Activated CD4-positive, CD25-positive, alpha-beta regulatory T cell treated with anti-CD3 and anti-CD28 coated beads, Interleukin-2, amount 50 U/mL, for 72 hours (primary cell): ENCODE results near the gene NDUFB8.
A peak's percentile ranks its signal among the peaks of the same experiment; 100 is the strongest.

Experiments used
- DNase-seq: peaks from one replicate; pipeline ENCODE4 v3.0.0; 2021

Gene NDUFB8

DNA sequence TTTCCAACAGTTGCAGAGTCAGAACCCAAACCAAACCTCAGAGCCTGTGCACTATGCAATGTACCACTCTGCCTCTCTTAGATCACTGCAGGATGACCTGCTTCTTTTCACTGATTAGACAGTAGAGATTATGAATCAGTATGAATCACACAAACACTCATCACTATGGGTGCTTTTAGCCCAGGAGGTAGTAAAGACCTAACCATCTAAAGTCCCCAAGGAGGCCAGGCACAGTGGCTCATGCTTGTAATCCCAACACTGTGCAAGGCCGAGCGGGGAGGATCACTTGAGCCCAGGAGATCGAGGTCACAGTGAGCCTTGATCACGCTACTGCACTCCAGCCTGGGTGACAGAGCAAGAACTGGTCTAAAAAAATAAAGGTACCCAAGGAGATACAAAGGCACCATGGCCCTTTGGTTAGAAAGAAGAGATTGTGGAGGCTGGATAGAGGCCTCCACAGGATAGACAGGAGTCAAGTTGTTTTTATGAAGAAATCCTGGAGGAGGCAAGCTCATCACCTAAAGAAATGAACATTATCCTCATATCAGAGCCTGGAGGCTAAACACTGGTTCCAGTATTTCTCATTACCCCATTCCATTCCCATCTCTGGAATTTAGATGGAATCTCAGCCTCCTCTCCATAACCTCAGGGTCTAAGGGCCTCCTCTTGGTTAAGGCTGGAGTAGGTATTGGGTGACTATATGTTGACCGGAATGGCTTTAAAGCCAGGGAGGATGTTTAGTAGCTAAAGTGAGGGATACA is 22.9 kb downstream of the NDUFB8 start:
- no peak for DNase-seq

GRCh38 chr10:100505164-100505563 is 24.5 kb downstream of the NDUFB8 start:
- no peak for DNase-seq

- DNase-seq = no peak
Observed at GRCh38 chr10:100504096-100504495, 25.6 kb downstream of the NDUFB8 start.

DNA sequence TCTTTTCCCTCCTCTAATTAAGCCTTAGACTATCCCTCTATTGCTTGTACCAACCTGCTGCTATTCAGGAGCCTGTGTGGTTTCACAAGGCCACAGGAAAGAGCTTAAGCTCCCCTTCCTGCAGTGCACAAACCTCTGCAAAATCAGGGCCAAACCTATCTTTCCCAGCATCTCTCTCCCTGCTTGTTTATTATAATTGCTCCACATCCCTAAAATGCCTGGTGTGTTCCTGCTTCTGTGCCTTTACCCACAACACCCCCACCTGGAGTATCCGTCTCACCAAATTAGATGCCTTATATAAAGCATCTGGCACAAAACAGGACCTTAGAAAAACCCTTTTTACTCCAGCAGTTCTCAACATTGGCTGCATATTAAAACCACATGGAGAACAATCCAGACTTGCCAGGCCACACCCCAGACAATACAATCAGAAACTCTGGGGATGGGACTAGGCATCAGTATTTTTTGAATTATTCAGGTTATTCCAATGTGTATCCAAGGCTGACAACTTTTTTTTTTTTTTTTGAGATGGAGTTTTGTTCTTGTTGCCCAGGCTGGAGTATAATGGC is 26.7 kb downstream of the NDUFB8 start:
- no peak for DNase-seq

GRCh38 chr10:100501423-100501822 is 28.2 kb downstream of the NDUFB8 start:
- no peak for DNase-seq

GRCh38 chr10:100498059-100498458 is 31.6 kb downstream of the NDUFB8 start:
- no peak for DNase-seq

DNA sequence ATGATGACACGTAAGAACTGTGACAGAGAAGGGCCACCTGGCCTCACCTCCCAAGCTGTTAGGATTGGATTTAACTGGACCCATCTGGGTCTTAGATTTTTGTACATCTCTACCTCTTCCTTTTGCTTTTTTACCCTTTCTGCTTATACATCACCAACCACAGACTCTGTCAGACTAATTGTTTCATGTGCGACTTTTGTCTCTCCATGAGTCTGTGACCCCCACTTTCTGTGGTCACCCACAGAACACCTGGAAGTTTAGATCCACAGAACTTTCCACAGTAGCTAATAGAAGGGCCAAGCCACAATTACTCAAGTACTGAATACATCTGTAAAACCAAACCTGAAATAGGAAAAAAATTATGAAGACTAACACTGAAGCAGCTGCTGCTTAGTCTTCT is 33.1 kb downstream of the NDUFB8 start:
- no peak for DNase-seq

- DNase-seq = no peak
Observed at GRCh38 chr10:100490531-100490930, 39.1 kb downstream of the NDUFB8 start.

DNA sequence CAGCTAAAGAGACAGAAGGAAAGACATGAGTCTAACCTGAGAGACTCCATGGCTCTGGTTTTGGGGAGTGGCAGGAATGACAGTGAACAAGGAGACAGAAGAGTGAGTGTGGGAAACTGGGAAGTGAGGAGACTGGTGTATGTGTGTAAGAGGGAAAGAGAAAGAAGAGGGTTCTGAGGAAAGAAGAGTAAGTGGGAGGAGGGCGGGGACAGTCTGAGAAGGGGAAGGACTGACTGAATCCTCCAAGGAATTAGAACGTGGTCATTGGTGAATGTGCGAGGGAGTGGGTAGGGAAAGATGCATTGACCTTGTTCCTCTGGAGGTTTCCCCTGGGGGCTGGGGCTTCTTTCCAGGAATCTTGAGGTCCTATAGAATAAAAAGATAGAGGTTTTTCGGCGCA is 40.3 kb downstream of the NDUFB8 start:
- no peak for DNase-seq

GRCh38 chr10:100487529-100487928 is 42.1 kb downstream of the NDUFB8 start:
- DNase-seq = no peak

DNA sequence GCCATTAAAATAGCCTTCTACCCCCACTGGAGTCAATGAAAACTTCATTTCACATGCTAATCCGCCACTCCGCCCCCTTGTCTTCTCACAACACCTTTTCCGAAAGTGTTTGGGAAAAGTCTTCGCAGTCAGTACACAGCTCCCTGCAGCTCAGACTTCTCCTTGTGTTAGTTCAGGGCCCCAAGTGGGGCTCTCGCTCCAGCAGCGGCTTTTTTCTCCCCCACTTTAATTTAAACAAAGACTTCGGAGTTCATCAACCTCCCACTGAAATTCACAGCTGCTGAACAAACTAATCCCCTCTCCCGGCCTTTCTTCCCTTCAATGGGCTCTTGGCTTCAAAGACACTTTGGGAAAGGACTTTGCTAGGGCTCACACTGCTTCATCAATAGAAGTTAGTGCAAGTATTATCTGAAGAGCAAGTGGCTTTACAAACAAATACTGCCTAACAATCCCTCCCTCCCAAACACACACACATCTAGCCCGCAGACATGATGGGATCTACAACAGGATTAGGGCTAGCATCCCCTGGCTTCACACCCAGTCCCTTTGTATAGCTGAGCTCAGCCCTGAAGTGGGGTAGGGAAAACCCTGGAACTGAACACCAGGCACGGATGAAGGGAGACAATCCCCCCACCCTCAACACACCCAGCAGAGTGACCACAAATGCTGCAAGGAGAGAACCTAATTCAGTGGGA is 43.7 kb downstream of the NDUFB8 start:
- DNase-seq = no peak

DNA sequence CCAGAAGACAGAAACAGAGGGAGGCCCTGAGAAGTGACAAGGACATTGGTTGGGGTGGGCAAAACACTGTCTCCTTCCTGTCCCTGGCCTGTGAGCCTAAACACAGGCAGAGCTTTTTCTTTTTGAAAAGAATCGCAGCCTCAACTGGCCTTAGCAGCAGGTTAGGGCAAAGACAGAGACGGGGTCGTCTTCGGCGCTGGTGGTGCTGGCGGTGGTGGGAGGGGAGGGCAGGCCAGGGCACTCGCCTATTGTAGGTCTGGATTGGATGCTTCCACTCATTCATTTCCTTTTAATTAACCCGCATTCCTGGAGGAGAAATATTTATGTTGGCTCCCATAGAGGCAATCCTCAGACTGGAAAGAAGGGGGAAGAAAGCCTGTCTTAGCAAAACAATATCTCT is 44.3 kb downstream of the NDUFB8 start:
- DNase-seq = no peak

DNA sequence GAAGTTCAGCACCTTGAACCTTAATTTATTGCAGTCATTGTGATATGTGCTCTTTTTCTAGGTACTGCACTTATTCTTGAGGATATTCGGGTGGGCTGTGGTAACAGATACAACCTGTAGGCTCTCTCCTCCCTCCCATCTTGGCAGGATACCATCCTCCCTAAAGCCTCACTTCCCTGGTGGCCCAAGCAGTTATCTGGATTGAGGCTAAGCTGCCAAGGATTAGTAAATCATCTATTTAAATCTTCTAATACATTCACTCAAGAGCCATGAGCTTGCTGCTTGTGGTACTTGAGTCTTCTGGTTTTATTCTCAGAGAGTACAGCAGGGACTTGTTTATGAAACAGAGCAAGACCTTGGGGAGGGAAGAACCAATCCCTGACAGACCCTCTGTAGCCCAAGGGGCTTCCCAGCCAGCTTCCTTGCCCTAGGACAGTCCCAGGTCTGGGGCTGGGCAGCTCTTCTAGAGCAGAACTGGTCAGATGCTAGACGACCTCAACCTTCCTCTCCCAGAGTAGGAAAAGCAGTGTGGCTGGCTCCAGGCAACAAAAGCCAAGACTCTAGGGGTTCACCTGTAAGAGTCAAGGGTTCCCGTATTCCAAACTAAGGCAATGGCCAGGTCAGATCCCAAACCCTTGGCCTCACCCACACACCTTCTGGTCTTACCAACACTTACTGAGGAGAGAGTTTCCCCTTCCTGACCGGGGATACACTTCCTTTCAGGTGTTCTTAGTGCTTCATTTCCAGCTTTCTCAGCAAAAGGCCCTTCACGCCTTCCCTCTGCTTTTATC is 45.6 kb downstream of the NDUFB8 start:
- no peak for DNase-seq

GRCh38 chr10:100482834-100483185 is 46.9 kb downstream of the NDUFB8 start:
- DNase-seq = no peak

- DNase-seq = peak; percentile 74
Observed at GRCh38 chr10:100482181-100482833, 47.4 kb downstream of the NDUFB8 start.

DNA sequence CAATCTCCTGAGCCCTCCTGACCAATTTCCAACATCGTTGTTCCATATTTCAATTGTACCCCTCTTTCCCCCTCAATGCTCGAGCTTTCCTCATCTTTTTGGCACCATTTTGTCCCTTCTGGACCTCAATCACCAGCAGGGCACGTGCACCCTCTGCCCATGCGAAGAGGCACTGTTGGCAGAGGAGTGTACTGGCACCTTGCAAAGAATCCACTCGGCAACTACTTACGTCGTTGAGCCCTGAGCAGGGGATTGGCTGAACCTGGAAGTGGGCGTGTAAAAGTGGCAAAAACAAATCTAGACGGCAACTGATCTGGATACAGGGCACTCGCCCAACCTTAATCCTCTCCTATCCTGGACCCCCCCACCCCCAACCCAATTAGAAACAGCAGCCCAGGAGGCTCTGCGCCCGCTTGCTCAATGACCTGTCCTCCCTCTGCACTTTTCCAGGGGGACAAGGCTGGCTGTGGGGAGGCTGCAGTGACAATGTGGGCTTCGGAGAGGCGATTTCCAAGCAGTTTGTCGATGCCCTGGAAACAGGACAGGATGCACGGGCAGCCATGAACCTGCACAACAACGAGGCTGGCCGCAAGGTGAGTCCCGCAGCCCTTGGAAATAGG is 48.1 kb downstream of the NDUFB8 start:
- peak; percentile 87 for DNase-seq

- DNase-seq = no peak
Observed at GRCh38 chr10:100480002-100480401, 49.7 kb downstream of the NDUFB8 start.

- DNase-seq = no peak
Observed at GRCh38 chr10:100479037-100479436, 50.6 kb downstream of the NDUFB8 start.

GRCh38 chr10:100477970-100478369 is 51.7 kb downstream of the NDUFB8 start:
- no peak for DNase-seq
